Raji (cell line): ENCODE results near the gene PSMD5.
A peak's percentile ranks its signal among the peaks of the same experiment; 100 is the strongest.

Experiments
- POLR2A ChIP-seq: IDR thresholded peaks from 2 replicates; pipeline ENCODE4 v1.6.1; 2011; ENCODE audit warnings: low read depth, low read length, control low read depth; ENCODE audit not compliant: insufficient read depth

Gene PSMD5

GRCh38 chr9:120842685-120843485 is at the start of gene PSMD5:
Gene PSMD5 (minus strand): TSS chr9:120842922. CDS start chr9:120842909, 13 bp downstream.
- peak; percentile 96 for TF ChIP-seq POLR2A

DNA sequence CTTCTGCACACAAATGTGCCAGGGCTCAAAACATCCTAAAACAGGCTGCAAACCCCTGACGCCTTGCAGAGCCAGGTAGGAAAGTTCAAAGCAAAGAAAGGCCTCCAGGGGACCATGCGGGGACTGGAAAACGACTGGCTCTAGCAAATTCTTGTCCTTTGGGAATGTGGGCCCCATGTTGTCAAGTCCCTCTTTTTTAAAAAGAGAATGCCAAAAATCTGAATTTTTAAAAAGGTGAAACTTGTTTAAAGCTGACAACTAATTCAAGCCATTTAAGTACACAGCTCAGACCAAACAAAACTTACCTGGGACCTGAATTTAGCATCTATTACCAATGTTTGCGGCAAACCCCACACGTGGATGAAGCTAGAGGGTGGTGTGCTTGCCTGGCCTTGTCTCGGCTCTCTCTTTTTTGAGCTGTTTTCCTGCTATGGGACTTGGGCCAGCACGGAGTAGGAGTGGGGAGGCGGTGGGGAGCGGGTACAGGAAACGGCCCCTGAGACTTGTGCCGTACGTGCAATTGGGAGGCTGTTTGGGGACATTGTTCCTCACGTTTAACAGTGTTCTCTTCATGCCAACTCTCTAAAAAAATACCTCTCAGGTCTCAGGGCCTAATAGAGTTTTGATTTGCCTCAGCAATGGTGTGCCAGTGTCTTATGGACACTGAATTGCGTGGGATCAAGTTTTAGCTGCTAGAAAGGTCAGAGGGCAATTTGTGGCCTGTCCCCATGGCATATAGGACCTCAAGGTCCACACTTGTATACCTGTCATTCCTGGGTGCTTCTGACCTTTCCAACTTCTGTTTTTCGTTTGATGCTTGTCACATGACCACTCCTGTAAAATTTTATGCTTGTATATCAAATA is 49.4 kb upstream of the PSMD5 start:
- TF ChIP-seq POLR2A = 0 out of 2 replicates have a peak, but pooled peaks have one; percentile 10

- TF ChIP-seq POLR2A = no peak
These were observed 48.6 kb upstream of the PSMD5 start for GRCh38 chr9:120891245-120891883.

- TF ChIP-seq POLR2A = no peak
These were observed 47.9 kb upstream of the PSMD5 start for GRCh38 chr9:120890320-120891244.

- no peak for TF ChIP-seq POLR2A
These were observed 47.0 kb upstream of the PSMD5 start for GRCh38 chr9:120889606-120890271.

GRCh38 chr9:120888626-120889025 is 45.9 kb upstream of the PSMD5 start:
- TF ChIP-seq POLR2A = no peak

- TF ChIP-seq POLR2A = no peak
These were observed 43.8 kb upstream of the PSMD5 start for GRCh38 chr9:120886490-120886967.

DNA sequence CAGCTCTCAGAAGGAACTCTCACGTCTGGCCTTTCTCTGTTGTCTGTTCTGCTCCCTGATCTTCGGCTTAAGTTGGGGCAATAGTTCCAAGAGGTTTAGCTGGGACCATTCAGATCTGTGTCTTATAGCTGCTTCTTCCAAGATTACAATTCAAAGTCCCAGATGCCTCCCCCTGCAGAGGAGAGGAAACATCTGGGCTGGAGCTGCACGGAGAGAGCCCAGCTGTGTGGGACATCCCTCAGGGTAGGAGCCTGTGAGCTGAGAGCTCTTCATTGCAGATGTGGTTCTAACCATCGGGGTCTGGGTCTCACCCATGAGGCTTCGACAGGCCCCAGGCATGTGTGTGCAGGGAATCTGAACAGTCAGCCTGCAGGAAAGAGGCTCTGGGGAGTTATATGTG is 43.2 kb upstream of the PSMD5 start:
- no peak for TF ChIP-seq POLR2A

GRCh38 chr9:120885457-120885856 is 42.7 kb upstream of the PSMD5 start:
- TF ChIP-seq POLR2A = no peak

DNA sequence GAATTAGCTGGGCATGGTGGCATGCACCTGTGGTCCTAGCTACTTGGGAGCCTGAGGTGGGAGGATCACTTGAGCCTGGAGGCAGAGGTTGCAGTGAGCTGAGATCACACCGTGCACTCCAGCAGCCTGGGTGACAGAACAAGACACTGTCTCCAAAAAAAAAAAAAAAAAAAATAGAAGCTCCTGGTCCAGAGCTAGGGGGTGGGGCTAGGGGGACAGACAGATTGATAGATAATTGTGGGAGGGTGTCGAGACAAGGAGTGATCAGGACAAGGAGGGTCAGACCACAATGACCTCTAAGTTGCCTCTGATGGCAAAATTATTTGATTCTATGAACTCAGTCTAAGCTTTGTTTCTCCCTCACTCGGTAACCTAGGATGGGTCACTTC is 40.9 kb upstream of the PSMD5 start:
- no peak for TF ChIP-seq POLR2A

- TF ChIP-seq POLR2A = no peak
These were observed 40.3 kb upstream of the PSMD5 start for GRCh38 chr9:120882935-120883607.

GRCh38 chr9:120879446-120879845 is 36.7 kb upstream of the PSMD5 start:
- no peak for TF ChIP-seq POLR2A

DNA sequence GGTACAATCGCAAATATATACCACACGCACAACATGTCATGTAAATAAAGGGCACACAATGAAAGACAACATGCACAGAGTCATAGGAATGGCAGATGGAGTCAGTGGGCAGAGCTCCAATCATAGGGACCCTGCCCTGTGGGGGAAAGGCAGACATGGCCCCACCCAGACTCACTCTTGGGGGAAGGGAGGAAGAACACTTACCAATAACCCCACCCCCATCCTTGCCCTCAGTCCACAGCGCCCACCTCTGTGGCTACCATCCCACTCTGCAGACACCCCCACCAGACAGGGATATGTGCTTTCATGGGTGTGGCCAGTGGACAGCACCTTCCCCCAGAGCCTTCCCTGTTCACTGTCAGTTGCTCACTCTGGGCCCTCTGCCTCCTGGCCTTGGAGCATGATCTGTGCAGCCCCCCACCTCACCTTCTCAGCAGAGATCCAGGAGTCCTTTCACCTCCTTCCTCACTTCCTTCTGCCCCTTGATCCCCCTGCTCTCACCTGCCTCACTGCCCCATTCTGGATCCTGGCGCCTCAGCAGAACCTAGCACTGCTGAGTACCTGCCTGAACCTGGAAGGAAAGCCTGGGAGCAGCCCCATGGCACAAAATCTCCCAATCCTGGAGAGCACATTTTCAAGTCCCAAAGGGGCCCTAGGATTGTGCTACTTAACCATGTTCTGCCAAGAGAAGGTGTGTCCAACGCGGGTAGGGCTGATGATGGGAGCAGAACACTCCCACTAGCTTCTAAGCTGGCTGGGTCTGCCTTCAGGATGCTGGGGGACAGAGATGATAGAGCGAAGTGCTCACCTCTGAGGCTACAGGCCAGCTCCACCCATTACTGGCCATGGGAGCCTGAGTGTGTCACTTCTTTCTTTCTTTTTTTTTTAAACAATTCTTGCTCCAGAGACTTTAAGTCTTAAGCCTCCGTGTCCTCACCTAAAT is 35.7 kb upstream of the PSMD5 start:
- no peak; the same call in none of the 2 replicates for TF ChIP-seq POLR2A
